ENCODE measurements around the gene SCFD2.

DNA sequence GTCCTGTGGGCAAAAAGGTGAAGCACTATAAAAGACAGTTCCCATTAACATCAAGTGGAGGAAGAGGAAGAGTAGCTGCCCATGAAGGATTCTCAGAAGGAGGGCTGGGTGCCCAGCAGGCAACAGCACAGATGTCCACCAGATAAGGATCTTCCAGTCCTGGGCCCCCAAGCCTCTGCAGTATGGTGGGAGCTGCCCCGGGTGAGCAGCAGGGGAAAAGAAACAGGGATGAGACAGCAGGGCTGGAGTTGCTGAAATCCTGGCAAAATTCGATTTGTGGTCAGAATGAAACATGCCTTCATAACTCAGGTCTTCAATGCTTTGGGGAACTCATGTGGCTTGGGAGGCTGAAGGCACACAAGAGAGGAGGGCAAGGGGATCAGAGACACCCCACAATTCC, 409.2 kb downstream of the SCFD2 start:
- TF ChIP-seq GATA3 (IDR thresholded peaks at IDR 0.05; ENCODE audit: low read depth, low read length) (0 out of 2 replicates have a peak, but pooled peaks have one; percentile 22), GATA2 (IDR thresholded peaks at IDR 0.05; ENCODE audit: low read depth, low read length) (peak; percentile 80)

All from SH-SY5Y (cell line).